A549 (cell line): ENCODE data around the gene KRT38. TPM values are rescaled to one million over a fixed set of nuclear protein-coding genes. Genes with fewer than 3 reads are reported as not detected.

Source experiments
- ATAC-seq, 2 experiments: fragments of 200-7000 bp in 1 of 2; fragments of >200 bp in 1 of 2; cut with Nextera tagmentation in 1 of 2; cut with Tn5 transposase in 1 of 2; 3 replicates each; pipeline versions ENCODE4 v1.8.0 to v1.9.1; 2018 to 2020; ENCODE audit warnings: mild to moderate bottlenecking in 1 of 2, moderate library complexity in 1 of 2
- CTCF ChIA-PET: fragments of 300-600 bp; sonication (Branson Sonifier 250); formaldehyde crosslinking; extraction: SDS; loops from one replicate; lab custom pipeline; 2021; ENCODE audit warnings: antibody characterized with exemption, inconsistent platforms; lab: Yijun Ruan, JAX
- POLR2A ChIA-PET: fragments of 350-600 bp; formaldehyde crosslinking; extraction: SDS; loops from one replicate; lab custom pipeline; 2021; ENCODE audit warnings: antibody characterized with exemption, inconsistent platforms; lab: Yijun Ruan, JAX
- DNase-seq, 2 experiments: peaks; one replicate each; pipeline versions ENCODE4 v3.0.0 to v3.0.0-alpha.2; 2011 to 2016; ENCODE audit warnings: low read depth in 1 of 2, low spot score in 1 of 2
- FAIRE-seq: peaks from 2 replicates; lab custom pipeline; 2011; peaks lifted over from hg19 to GRCh38; lab: Jason Lieb, UNC
- H3K27ac ChIP-seq, 2 experiments: fragments of >200 bp; sonication (Bioruptor Twin); formaldehyde crosslinking; 3 replicates each; pipeline ENCODE4 v1.5.1; 2016 to 2017
- H3K4me1 ChIP-seq: fragments of >200 bp; sonication (Bioruptor Twin); formaldehyde crosslinking; 3 replicates; pipeline ENCODE4 v1.6.1; 2016
- H3K4me2 ChIP-seq: fragments of >200 bp; sonication (Bioruptor Twin); formaldehyde crosslinking; 3 replicates; pipeline ENCODE4 v1.6.1; 2016
- H3K4me3 ChIP-seq: fragments of >200 bp; sonication (Bioruptor Twin); formaldehyde crosslinking; 3 replicates; pipeline ENCODE4 v1.5.1; 2016
- H3K9me3 ChIP-seq: fragments of >200 bp; sonication (Bioruptor Twin); formaldehyde crosslinking; 3 replicates; pipeline ENCODE4 v1.6.1; 2016
- CHD2 ChIP-seq: fragments of 150-350 bp; IDR thresholded peaks from 2 replicates; pipeline ENCODE4 v1.6.1; 2014; ENCODE audit warnings: low read length; ENCODE audit not compliant: partially characterized antibody
- EHMT2 ChIP-seq: fragments of 200-600 bp; sonication (generic); IDR thresholded peaks from 2 replicates; pipeline ENCODE4 v1.6.1; 2016; ENCODE audit warnings: antibody characterized with exemption, low read depth, mild to moderate bottlenecking, moderate library complexity
- EP300 ChIP-seq, 2 experiments: fragments of >200 bp; sonication (Bioruptor Twin); formaldehyde crosslinking; IDR thresholded peaks; 2 replicates in 1 of 2; 3 replicates in 1 of 2; pipeline ENCODE4 v1.6.1; 2016 to 2017
- FOXS1 ChIP-seq: fragments of 250-450 bp; sonication (Bioruptor Pico); IDR thresholded peaks from 2 replicates; pipeline ENCODE4 v1.5.0; 2020; ENCODE audit warnings: mild to moderate bottlenecking, moderate library complexity
- GATA3 ChIP-seq: IDR thresholded peaks from 2 replicates; pipeline ENCODE4 v1.6.1; 2012; ENCODE audit warnings: borderline replicate concordance
- HDAC2 ChIP-seq: fragments of 200-600 bp; sonication (generic); IDR thresholded peaks from 2 replicates; pipeline ENCODE4 v1.6.1; 2016
- HOXA7 ChIP-seq: fragments of 250-450 bp; sonication (Bioruptor Pico); IDR thresholded peaks from 2 replicates; pipeline ENCODE4 v1.5.0; 2020; ENCODE audit warnings: mild to moderate bottlenecking, moderate library complexity
- HOXB13 ChIP-seq: fragments of 250-450 bp; sonication (Bioruptor Pico); IDR thresholded peaks from 2 replicates; pipeline ENCODE4 v1.5.0; 2020; ENCODE audit warnings: low read depth, mild to moderate bottlenecking, moderate library complexity
- HOXB5 ChIP-seq: fragments of 250-450 bp; sonication (Bioruptor Pico); IDR thresholded peaks from 2 replicates; pipeline ENCODE4 v1.5.0; 2020; ENCODE audit warnings: mild to moderate bottlenecking, moderate library complexity
- MYC ChIP-seq: IDR thresholded peaks from 2 replicates; pipeline ENCODE4 v1.6.1; 2012; ENCODE audit warnings: mild to moderate bottlenecking, inconsistent platforms, low read length, improper control_type of control experiment, borderline replicate concordance
- NFE2L2 ChIP-seq: fragments of 150-350 bp; conservative IDR thresholded peaks from 2 replicates; pipeline ENCODE4 v1.6.1; 2014; ENCODE audit warnings: low read length
- NPAS2 ChIP-seq: fragments of 250-450 bp; sonication (Bioruptor Pico); IDR thresholded peaks from 2 replicates; pipeline ENCODE4 v1.8.0; 2022; ENCODE audit warnings: mild to moderate bottlenecking, moderate library complexity, borderline replicate concordance
- RARB ChIP-seq: fragments of 250-450 bp; sonication (Bioruptor Pico); IDR thresholded peaks from 2 replicates; pipeline ENCODE4 v1.8.0; 2021; ENCODE audit warnings: mild to moderate bottlenecking, moderate library complexity
- RCOR1 ChIP-seq: fragments of 150-350 bp; IDR thresholded peaks from 2 replicates; pipeline ENCODE4 v1.6.1; 2014; ENCODE audit warnings: antibody characterized with exemption, low read length, low read depth
- REST ChIP-seq: fragments of 200-600 bp; sonication (generic); IDR thresholded peaks from 2 replicates; pipeline ENCODE4 v1.6.1; 2016; ENCODE audit warnings: antibody characterized with exemption, mild to moderate bottlenecking, moderate library complexity
- SMC3 ChIP-seq: fragments of >200 bp; sonication (Bioruptor Twin); formaldehyde crosslinking; IDR thresholded peaks from 3 replicates; pipeline ENCODE4 v1.6.1; 2018; ENCODE audit warnings: inconsistent platforms
- ZNF302 ChIP-seq: fragments of 250-450 bp; sonication (Bioruptor Pico); IDR thresholded peaks from 2 replicates; pipeline ENCODE4 v1.9.0; 2021; ENCODE audit warnings: inconsistent platforms, mild to moderate bottlenecking, moderate library complexity
- WGBS: methylation state at CpG from one replicate; pipeline ENCODE4 v1.1.6; 2017; ENCODE audit errors: missing lambda C conversion rate; 5-methylcytosine and 5-hydroxymethylcytosine counted together
- polyA plus RNA-seq, 4 experiments: library from polyadenylated mRNA; depleted of rRNA in 3 of 4; stranded (reverse); fragments of >200 nt; fragmentation: RNase III in 1 of 4; extraction: RNeasy Plus Mini Kit Qiagen cat#74134 plus additional on column Dnase treatment in 1 of 4; gene quantifications; 2 replicates in 3 of 4; 3 replicates in 1 of 4; pipeline ENCODE4 v1.2.3, GENCODE V29; 2011 to 2017
- TF ChIP-seq, protein P1 (sequence below): fragments of 250-450 bp; sonication (Bioruptor Pico); IDR thresholded peaks from 2 replicates; pipeline ENCODE4 v1.5.0; 2021; ENCODE audit warnings: mild to moderate bottlenecking, moderate library complexity, borderline replicate concordance
- TF ChIP-seq, protein P2 (sequence below): fragments of 450-650 bp; IDR thresholded peaks from 2 replicates; pipeline ENCODE4 v1.6.1; 2014; ENCODE audit warnings: antibody characterized with exemption

KRT38 gene
- polyA plus RNA-seq, 2 of the 4 experiments (the other 2 are of a cell fraction) = not detected

DNA sequence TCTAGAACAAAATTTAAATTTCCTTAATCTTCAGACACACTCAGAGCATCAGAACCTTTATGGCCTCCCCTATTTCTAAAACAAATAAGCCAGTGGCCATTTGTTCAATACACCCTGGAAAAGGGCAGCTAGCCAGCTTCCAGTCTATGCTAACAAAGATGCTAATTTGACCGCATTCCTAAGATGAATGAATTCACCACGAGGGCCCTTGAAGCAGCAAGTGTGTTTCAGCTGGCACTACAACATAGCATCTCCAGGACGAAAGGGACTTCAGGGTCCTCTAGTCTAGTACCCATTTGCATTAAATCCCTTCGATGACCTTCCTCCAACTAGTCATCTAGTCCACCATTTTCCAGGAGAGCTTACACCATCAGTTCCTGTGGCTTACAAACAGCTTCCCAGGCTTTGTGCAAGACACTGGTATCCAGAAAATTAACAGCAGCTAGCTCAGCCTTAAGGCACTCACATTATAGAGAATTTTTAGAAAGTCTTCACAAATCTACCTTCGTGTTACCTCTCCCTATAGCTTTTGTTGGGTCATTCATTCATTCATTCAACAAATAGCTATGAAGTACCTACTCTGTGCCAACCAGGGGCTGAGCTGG lies 27.3 kb downstream of the KRT38 start:
- Histone ChIP-seq H3K27ac (no peak overlapping the region), H3K4me3 (no peak overlapping the region), H3K4me1 (no peaks in the 10 kb centered on the region), H3K9me3 (no peaks in the 10 kb centered on the region), H3K4me2 (no peak overlapping the region)
- TF ChIP-seq CHD2 = no peak
- no peak for TF ChIP-seq NFE2L2
- TF ChIP-seq FOXS1 (CRISPR knock-in tag) = no peak
- TF ChIP-seq MYC = no peak
- FAIRE-seq (peak; percentile 68), DNase-seq (no peak), ATAC-seq (no peak)
- POLR2A ChIA-PET = no interaction called here
- 57% methylated on average over 5 of the region's 5 CpGs for WGBS
- CTCF ChIA-PET = interaction anchor here (1.5 to 2.1 kb wide), 3 partner anchors 9 to 166 kb away, joined by 3 to 11 read pairs (median 4); partner anchors contain the start of gene KRT33A

GRCh38 chr17:41411072-41411840 lies 29.5 kb downstream of the KRT38 start:
- ATAC-seq (no peak), DNase-seq (no peak), FAIRE-seq (no peak)
- WGBS = 82% methylated on average over 20 of the region's 20 CpGs
- no peak overlapping the region for H3K4me2 ChIP-seq
- no peak for TF ChIP-seq EP300 (IDR thresholded peaks at IDR 0.05)
- TF ChIP-seq, protein P1, sequence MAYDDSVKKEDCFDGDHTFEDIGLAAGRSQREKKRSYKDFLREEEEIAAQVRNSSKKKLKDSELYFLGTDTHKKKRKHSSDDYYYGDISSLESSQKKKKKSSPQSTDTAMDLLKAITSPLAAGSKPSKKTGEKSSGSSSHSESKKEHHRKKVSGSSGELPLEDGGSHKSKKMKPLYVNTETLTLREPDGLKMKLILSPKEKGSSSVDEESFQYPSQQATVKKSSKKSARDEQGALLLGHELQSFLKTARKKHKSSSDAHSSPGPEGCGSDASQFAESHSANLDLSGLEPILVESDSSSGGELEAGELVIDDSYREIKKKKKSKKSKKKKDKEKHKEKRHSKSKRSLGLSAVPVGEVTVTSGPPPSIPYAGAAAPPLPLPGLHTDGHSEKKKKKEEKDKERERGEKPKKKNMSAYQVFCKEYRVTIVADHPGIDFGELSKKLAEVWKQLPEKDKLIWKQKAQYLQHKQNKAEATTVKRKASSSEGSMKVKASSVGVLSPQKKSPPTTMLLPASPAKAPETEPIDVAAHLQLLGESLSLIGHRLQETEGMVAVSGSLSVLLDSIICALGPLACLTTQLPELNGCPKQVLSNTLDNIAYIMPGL (CRISPR knock-in tag) = no peak
- TF ChIP-seq GATA3 = no peak
- no peak for TF ChIP-seq RARB
- no peak for TF ChIP-seq RCOR1
- TF ChIP-seq, protein P2, sequence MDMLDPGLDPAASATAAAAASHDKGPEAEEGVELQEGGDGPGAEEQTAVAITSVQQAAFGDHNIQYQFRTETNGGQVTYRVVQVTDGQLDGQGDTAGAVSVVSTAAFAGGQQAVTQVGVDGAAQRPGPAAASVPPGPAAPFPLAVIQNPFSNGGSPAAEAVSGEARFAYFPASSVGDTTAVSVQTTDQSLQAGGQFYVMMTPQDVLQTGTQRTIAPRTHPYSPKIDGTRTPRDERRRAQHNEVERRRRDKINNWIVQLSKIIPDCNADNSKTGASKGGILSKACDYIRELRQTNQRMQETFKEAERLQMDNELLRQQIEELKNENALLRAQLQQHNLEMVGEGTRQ = no peak
- TF ChIP-seq HOXB5 (CRISPR knock-in tag) = no peak
- TF ChIP-seq NPAS2 = no peak
- TF ChIP-seq REST = no peak
- TF ChIP-seq EHMT2 = no peak
- TF ChIP-seq SMC3 = no peak
- TF ChIP-seq HDAC2 = no peak
- TF ChIP-seq ZNF302 (CRISPR knock-in tag) = no peak
- no peak for TF ChIP-seq HOXB13 (CRISPR knock-in tag)
- no peak for TF ChIP-seq HOXA7 (CRISPR knock-in tag)
- H3K4me3 ChIP-seq = no peak overlapping the region
- no peaks in the 10 kb centered on the region for H3K4me1 ChIP-seq
- H3K9me3 ChIP-seq = no peaks in the 10 kb centered on the region
- H3K27ac ChIP-seq = no peak overlapping the region
- POLR2A ChIA-PET = no interaction called here
- CTCF ChIA-PET = interaction anchor here (1.3 to 2.6 kb wide), 2 partner anchors 89 to 138 kb away, joined by 6 to 11 read pairs; no protein-coding TSS in a partner anchor
